Breast epithelium (tissue), 4 donors: ENCODE results near the gene TAL1. TPM values are rescaled to one million over a fixed set of nuclear protein-coding genes. Genes with fewer than 3 reads are reported as not detected.

Experiments
- DNase-seq, 2 donors: peaks; one replicate each; pipeline ENCODE4 v3.0.0-alpha.2; 2019; ENCODE audit warnings: low spot score in 2 of 2
- H3K27ac ChIP-seq, 2 donors: fragments of 200-600 bp; sonication (generic) in 1 of 2; one replicate each; pipeline ENCODE4 v1.5.1; 2016 to 2019; ENCODE audit warnings: mild to moderate bottlenecking in 1 of 2
- H3K27me3 ChIP-seq, 2 donors: fragments of 200-600 bp; sonication (generic) in 1 of 2; one replicate each; pipeline versions ENCODE4 v1.5.1 to v1.6.0; 2017 to 2019; ENCODE audit warnings: control low read depth in 1 of 2, mild to moderate bottlenecking in 1 of 2
- H3K36me3 ChIP-seq: fragments of 200-600 bp; one replicate; pipeline ENCODE4 v1.5.1; 2019
- H3K4me1 ChIP-seq, 2 donors: fragments of 200-600 bp; sonication (generic); one replicate each; pipeline ENCODE4 v1.5.1; 2016 to 2019; ENCODE audit warnings: control low read depth in 1 of 2
- H3K4me3 ChIP-seq, 3 donors: fragments of 200-600 bp; sonication (generic); 1 replicate in 2 of 3; 2 replicates in 1 of 3; pipeline ENCODE4 v1.5.1; 2016 to 2019; ENCODE audit warnings: mild to moderate bottlenecking in 3 of 3, moderate library complexity in 2 of 3
- H3K9me3 ChIP-seq, 2 donors: fragments of 200-600 bp; sonication (generic) in 1 of 2; one replicate each; pipeline ENCODE4 v1.5.1; 2016 to 2019; ENCODE audit warnings: control low read depth in 1 of 2
- CTCF ChIP-seq, 3 donors: fragments of 450-650 bp; IDR thresholded peaks; one replicate each; pipeline ENCODE4 v1.5.1; 2016 to 2017; ENCODE audit warnings: antibody characterized with exemption in 3 of 3, mild to moderate bottlenecking in 3 of 3, moderate library complexity in 3 of 3
- POLR2A ChIP-seq: fragments of 450-650 bp; IDR thresholded peaks from one replicate; pipeline ENCODE4 v1.6.1; 2016; ENCODE audit warnings: antibody characterized with exemption, mild to moderate bottlenecking, moderate library complexity
- POLR2AphosphoS5 ChIP-seq, 3 donors: sonication (generic); formaldehyde crosslinking; IDR thresholded peaks; one replicate each; pipeline ENCODE4 v1.6.1; 2017; ENCODE audit warnings: antibody characterized with exemption in 3 of 3
- intact Hi-C: fragments of 100-400 bp; cut with DNase I; formaldehyde crosslinking; loops from one replicate; pipeline ENCODE4 v1.15.1; 2023; ENCODE audit warnings: low total_unique reads
- total RNA-seq, 3 donors: library from RNA; depleted of rRNA; stranded (reverse); fragments of >200 nt; gene quantifications; one replicate each; pipeline ENCODE4 v1.1.0, GENCODE V29; 2016

The TAL1 gene
- total RNA-seq, 3 donors from 2014 or later, result 2.3 to 6.2 (median 5.1) TPM

DNA sequence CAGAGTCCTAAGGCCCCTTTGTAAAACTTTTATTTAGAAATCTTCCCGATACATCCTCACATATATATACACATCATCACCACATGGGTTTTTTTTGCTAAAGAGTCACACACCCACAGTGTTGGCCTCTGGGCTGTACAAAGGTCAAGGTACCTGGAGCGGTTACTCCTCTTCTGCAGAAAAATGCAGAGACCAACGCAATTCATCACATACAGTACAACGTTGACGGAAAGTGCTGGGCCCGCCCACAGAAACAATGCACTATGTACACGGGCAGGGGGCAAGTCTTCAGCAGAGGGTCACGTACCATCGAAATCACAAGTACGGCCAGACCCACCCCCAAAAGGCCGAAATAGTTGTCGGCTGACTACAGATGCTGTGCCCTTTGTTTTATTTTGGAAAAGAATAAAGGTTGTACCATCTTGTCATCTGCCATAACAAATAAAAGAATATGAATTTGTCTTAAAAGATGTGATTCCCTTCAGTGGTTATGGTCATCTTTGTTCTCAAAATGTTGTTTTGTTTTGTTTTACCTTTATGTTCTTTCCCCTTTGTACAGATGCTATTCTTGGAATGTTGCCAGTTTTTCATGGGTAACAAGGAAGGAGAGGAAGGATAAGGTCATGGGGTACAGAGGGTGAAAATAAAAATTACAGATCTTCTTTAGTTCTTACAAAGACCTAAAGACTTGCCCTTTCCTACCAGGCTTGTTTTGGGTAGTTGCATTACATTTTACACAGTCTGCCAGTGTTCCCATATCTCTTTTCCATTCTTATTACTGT, 15.6 kb downstream of the TAL1 start:
- H3K9me3 ChIP-seq, result no peaks in the 10 kb centered on the region
- H3K36me3 ChIP-seq, result no peaks in the 10 kb centered on the region
- intact Hi-C loops, result no loop called here
- H3K4me3 ChIP-seq, result no peak overlapping the region
- no peak for DNase-seq
- no peak overlapping the region for H3K27ac ChIP-seq
- peaks cover 0 to 4% of the 10 kb centered on the region in 2 donors for H3K27me3 ChIP-seq
- no peaks in the 10 kb centered on the region for H3K4me1 ChIP-seq
- TF ChIP-seq POLR2AphosphoS5 (IDR thresholded peaks at IDR 0.05) (no peak), CTCF (IDR thresholded peaks at IDR 0.05) (no peak), POLR2A (no peak)

DNA sequence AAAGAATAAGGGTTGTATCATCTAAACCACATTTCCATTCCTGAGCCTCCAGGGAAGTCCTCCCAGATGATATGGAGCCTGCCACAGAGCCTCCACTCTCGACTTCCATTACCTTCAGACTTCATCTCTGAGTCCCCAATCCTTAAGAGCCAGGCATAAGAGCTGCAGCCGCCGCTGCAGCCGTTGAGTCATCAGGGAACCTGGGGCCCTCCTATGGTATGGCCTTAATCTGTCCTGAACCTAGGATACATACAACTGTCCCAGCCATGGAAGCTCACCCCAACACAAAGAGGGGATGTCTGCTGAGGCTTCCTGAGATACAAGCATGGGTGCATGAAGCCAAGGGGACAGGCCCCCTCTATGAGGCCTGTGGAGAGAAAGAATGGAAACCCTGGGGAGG, 16.3 kb downstream of the TAL1 start:
- Histone ChIP-seq H3K36me3 (no peaks in the 10 kb centered on the region), H3K4me3 (no peak overlapping the region), H3K4me1 (no peaks in the 10 kb centered on the region), H3K27ac (no peak overlapping the region), H3K9me3 (no peaks in the 10 kb centered on the region), H3K27me3 (no peaks in the 10 kb centered on the region)
- intact Hi-C loops, result no loop called here
- TF ChIP-seq POLR2AphosphoS5 (IDR thresholded peaks at IDR 0.05), result no peak
- no peak for TF ChIP-seq CTCF (IDR thresholded peaks at IDR 0.05)
- no peak for TF ChIP-seq POLR2A
- DNase-seq, result no peak

DNA sequence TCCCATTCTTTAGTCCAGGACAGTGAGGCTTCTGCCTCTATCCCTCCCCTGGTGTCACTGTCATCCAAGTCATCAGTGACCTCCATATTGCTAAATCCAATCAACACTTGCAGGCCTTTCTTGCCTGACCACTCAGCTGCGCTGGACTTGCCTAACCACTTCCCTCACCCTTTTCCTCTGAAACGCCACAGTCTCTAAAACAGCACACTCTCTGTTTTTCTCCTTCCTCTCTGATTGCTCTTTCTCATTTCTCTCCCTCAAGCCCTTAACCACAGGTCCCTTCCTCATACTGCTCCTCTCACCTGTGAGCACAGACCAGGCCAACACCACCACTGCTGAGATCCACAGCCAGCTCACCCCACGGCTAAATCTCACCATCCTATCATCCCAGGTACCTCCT, 17.5 kb downstream of the TAL1 start:
- Histone ChIP-seq H3K27me3 (no peaks in the 10 kb centered on the region), H3K36me3 (no peaks in the 10 kb centered on the region), H3K9me3 (no peaks in the 10 kb centered on the region), H3K27ac (no peak overlapping the region), H3K4me1 (no peaks in the 10 kb centered on the region), H3K4me3 (no peak overlapping the region)
- intact Hi-C loops, result no loop called here
- DNase-seq, result no peak
- no peak for TF ChIP-seq POLR2AphosphoS5 (IDR thresholded peaks at IDR 0.05)
- TF ChIP-seq POLR2A, result no peak
- no peak for TF ChIP-seq CTCF (IDR thresholded peaks at IDR 0.05)

- Histone ChIP-seq H3K27ac (peak overlapping the region in 1 of 2 donors; percentile 38), H3K9me3 (no peaks in the 10 kb centered on the region), H3K4me1 (no peaks in the 10 kb centered on the region), H3K27me3 (peaks cover 0 to 4% of the 10 kb centered on the region in 2 donors), H3K4me3 (no peak overlapping the region), H3K36me3 (no peaks in the 10 kb centered on the region)
- DNase-seq, result no peak
- TF ChIP-seq CTCF (IDR thresholded peaks at IDR 0.05) (no peak), POLR2A (no peak), POLR2AphosphoS5 (IDR thresholded peaks at IDR 0.05) (no peak)
- intact Hi-C loops, result no loop called here
These were observed 18.6 kb downstream of the TAL1 start for GRCh38 chr1:47213230-47213963.

DNA sequence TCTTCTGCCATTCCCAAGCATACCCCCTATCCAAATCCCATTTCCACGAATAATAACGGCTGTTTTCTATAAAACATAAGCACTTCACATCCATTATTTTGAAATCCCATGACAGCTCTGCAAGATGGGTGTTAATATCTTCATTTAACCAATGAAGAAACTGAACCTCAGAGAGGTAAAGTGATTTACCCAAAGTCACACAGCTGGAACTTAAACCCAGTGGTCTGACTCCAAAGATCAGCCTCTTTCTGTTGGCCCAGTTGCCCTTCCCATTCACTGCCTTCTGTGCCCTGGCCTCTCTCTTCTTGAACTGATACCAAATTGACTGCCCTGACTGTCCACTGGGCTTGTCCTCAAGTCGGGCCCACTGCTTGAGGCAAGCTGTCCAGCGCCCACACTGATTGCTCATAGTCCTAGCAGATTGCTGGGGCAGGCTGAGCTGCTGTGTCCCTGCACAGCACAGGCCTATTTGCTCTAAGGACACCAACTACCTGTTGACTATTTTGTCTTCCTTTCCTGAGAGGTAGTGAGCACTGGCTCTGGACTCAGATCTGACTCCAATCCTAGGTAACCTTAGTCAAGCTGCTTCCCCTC, 19.3 kb downstream of the TAL1 start:
- Histone ChIP-seq H3K27ac (peak overlapping the region in 1 of 2 donors; percentile 38), H3K36me3 (no peaks in the 10 kb centered on the region), H3K27me3 (peaks cover 0 to 5% of the 10 kb centered on the region in 2 donors), H3K4me1 (no peaks in the 10 kb centered on the region), H3K4me3 (no peak overlapping the region), H3K9me3 (no peaks in the 10 kb centered on the region)
- TF ChIP-seq CTCF (IDR thresholded peaks at IDR 0.05) (no peak), POLR2AphosphoS5 (IDR thresholded peaks at IDR 0.05) (no peak), POLR2A (no peak)
- intact Hi-C loops, result no loop called here
- DNase-seq, result no peak
